Fibroblast of lung (primary cell): Measurements from ENCODE around the gene STPG2.

ENCODE experiments used
- EZH2 ChIP-seq: IDR thresholded peaks from 2 replicates; pipeline ENCODE4 v1.5.1; 2012; ENCODE audit warnings: low read length, control low read depth, mild to moderate bottlenecking; ENCODE audit errors: missing control alignments
- TF ChIP-seq, protein P1 (sequence below), 2 donors: IDR thresholded peaks in 1 of 2; conservative IDR thresholded peaks in 1 of 2; 1 replicate in 1 of 2; 2 replicates in 1 of 2; pipeline ENCODE4 v1.5.1; 2011 to 2012; ENCODE audit warnings: low read length in 2 of 2, control low read depth in 1 of 2, inconsistent platforms in 1 of 2, low read depth in 1 of 2, mild to moderate bottlenecking in 1 of 2

DNA sequence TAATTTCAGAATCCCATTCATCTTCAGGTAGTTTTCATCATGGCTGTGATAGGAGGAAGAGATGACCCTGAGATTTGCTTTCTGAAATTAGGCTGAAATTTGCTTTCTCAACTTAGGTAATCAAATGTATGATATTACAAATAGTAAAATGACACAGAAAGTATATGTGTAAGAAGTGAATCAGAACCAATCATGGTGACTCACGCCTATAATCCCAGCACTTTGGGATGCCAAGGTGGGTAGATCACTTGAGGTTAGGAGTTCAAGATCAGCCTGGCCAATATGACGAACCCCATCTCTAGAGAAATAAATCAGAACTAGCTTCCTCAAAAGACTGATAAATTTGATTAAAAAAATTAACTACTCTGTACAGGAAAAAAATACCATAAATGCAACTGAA, 555.4 kb downstream of the STPG2 start:
- TF ChIP-seq, protein P1, sequence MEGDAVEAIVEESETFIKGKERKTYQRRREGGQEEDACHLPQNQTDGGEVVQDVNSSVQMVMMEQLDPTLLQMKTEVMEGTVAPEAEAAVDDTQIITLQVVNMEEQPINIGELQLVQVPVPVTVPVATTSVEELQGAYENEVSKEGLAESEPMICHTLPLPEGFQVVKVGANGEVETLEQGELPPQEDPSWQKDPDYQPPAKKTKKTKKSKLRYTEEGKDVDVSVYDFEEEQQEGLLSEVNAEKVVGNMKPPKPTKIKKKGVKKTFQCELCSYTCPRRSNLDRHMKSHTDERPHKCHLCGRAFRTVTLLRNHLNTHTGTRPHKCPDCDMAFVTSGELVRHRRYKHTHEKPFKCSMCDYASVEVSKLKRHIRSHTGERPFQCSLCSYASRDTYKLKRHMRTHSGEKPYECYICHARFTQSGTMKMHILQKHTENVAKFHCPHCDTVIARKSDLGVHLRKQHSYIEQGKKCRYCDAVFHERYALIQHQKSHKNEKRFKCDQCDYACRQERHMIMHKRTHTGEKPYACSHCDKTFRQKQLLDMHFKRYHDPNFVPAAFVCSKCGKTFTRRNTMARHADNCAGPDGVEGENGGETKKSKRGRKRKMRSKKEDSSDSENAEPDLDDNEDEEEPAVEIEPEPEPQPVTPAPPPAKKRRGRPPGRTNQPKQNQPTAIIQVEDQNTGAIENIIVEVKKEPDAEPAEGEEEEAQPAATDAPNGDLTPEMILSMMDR (conservative IDR thresholded peaks at IDR 0.05 in 1 of 2, IDR thresholded peaks at IDR 0.05 in 1 of 2; ENCODE audit: low read depth in 1 of 2, low read length in 2 of 2) = no peak
- TF ChIP-seq EZH2 = no peak
